Epithelial cell of prostate (primary cell): ENCODE measurements around the gene ALPI.
"Not testable (repeated sequence)": the region's sequence is repeated elsewhere in the genome, so short reads cannot be mapped to it uniquely, and the experiment has no call there.

Experiments
- DNase-seq: peaks from one replicate; pipeline ENCODE4 v3.0.0-alpha.2; 2011; ENCODE audit warnings: low read depth, low spot score
- H3K27ac ChIP-seq: fragments of 450-650 bp; 2 replicates; pipeline ENCODE4 v1.5.1; 2017; ENCODE audit warnings: mild to moderate bottlenecking

The ALPI gene

DNA sequence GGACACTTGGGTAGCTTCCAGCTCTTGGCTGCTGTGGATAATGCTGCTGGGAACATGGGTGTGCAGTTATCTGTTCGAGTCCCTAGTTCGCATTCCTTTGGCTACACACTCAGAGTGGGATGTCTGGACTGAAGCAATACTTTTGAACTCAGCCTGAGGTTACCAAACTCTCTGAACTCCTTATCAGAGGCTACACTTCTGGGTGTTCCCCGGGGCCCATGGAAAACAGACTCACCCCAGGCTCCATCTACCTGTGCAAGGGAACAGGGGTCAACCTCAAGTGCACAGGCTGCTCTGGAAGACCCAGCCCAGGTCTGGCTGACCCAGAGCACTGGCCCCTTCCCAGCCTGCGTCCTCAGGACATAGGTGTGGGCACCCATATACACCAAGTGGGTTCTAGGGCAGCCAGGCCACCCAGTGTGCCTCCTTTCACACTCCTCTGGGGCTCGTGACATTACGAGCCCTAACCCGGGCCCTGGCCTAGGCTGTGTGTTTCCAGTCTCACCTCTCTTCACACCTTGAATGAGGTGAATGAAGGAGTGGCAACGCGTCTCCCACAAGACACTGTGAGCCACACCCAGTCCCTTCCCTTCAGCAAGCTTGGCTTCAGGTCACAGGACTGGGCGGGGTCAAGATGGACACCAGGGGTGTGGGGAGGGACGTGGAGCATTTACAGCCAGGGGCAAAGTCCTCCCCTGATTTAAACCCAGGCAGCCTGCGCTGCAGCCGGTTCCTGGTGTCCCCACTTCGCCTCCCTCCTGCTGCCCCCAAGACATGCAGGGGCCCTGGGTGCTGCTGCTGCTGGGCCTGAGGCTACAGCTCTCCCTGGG is at the start of gene ALPI:
Gene ALPI, plus strand, starts transcription at position 728 of the 830 bp plus-strand sequence. Its CDS starts 47 bp downstream, at position 775.
- H3K27ac ChIP-seq, result no peak within 1 kb of the TSS
- DNase-seq, result no peak

DNA sequence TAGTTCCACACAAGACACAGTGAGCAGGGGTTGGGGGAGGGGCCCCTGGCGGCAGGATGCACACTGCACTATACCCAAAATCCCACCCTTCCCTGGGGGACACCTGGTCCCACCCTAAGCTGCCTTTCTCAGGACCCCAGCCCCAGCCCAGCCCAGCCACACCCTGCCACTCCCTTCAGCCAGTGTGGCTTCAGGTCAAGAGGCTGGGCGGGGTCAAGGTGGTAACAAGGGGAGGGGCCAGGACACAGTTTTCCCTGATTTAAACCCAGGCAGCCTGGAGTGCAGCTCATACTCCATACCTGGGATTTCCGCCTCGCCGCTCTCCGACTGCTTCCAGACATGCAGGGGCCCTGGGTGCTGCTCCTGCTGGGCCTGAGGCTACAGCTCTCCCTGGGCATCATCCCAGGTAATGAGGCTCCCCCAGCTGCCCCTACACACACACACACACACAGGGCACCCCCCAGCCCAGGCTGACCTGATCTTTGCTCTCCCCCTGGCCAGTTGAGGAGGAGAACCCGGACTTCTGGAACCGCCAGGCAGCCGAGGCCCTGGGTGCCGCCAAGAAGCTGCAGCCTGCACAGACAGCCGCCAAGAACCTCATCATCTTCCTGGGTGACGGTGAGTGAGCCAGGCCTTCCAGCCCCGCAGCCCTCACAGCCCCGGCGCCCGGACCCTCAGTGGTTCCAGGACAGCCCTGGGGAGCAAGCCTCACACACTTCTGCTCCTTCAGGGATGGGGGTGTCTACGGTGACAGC is 49.2 kb upstream of the ALPI start, which contains the start of gene ALPG:
Gene ALPG, plus strand, starts transcription at position 289 of the 755 bp plus-strand sequence. Its CDS starts 51 bp downstream, at position 340.
- no peak for DNase-seq
- no peak within 1 kb of the TSS for H3K27ac ChIP-seq

DNA sequence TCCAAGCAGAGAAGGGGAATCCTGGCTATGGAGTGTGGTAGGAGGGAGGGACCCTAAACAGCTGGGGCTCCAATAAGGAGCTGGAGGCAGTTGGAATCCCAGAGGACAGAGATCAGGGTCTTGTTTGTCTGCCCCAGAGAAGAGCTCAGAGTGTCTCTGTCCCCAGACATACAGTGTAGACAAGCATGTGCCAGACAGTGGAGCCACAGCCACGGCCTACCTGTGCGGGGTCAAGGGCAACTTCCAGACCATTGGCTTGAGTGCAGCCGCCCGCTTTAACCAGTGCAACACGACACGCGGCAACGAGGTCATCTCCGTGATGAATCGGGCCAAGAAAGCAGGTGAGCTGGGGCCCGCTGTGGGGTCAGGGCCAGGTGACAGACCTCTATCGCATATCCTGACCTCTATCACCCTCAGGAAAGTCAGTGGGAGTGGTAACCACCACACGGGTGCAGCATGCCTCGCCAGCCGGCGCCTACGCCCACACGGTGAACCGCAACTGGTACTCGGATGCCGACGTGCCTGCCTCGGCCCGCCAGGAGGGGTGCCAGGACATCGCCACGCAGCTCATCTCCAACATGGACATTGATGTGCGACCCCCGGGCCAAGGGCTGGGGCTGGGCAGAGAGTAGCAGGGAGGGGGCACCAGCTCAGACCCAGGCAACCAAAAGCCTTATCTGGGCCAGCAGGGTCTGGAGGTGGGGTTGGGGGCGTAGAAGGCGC is 48.4 kb upstream of the ALPI start:
- not testable (repeated sequence) for H3K27ac ChIP-seq, DNase-seq

DNA sequence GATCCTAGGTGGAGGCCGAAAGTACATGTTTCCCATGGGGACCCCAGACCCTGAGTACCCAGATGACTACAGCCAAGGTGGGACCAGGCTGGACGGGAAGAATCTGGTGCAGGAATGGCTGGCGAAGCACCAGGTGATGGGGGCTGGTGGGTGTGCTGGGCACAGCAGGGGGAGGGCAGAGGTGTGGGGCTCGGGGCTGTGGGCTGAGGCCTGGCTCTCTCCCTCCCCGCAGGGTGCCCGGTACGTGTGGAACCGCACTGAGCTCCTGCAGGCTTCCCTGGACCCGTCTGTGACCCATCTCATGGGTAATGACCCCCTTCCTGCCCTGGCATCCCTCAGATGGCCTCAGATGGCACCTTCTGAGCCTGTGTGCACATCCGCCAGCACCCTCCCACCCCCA is 47.7 kb upstream of the ALPI start:
- not testable (repeated sequence) for DNase-seq, H3K27ac ChIP-seq

DNA sequence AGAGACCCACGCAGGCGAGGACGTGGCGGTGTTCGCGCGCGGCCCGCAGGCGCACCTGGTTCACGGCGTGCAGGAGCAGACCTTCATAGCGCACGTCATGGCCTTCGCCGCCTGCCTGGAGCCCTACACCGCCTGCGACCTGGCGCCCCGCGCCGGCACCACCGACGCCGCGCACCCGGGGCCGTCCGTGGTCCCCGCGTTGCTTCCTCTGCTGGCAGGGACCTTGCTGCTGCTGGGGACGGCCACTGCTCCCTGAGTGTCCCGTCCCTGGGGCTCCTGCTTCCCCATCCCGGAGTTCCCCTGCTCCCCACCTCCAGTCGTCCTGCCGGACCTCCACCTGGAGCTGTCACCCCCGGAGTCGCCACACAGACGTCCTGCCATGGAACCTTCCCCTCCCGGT is 46.3 kb upstream of the ALPI start:
- not testable (repeated sequence) for DNase-seq, H3K27ac ChIP-seq

DNA sequence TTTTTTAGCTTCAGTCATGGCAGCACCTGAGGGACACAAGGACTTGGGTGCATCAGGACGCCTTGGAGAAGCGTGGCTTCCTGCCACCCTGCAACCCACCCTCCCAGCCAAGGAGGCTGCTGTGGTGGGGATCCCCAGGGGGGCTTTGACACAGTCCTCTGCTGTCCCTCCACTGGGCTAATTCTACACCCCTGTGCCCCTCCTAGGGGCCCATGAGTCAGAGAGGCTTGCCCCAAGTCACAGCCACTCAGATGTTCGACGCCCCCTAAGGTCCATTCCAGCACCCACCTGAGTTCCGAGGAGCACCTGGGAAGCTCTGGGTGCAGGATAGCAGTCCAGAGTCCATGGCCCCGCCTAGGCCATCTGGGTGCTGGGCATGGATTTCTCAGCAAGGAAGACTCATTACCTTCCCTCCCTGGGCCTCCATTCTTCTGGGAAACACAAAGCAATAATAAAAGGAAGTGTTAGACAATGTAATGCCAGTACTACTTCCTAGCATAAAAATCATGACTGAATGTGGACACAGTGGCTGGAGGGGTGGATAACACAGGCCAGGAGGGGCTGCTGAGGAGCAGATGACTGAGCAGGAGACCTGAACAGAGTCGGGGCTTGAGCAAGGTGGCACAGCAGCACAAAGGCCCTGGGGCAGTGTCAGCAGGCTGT is 45.6 kb upstream of the ALPI start:
- DNase-seq, result no peak
- no peak overlapping the region for H3K27ac ChIP-seq

DNA sequence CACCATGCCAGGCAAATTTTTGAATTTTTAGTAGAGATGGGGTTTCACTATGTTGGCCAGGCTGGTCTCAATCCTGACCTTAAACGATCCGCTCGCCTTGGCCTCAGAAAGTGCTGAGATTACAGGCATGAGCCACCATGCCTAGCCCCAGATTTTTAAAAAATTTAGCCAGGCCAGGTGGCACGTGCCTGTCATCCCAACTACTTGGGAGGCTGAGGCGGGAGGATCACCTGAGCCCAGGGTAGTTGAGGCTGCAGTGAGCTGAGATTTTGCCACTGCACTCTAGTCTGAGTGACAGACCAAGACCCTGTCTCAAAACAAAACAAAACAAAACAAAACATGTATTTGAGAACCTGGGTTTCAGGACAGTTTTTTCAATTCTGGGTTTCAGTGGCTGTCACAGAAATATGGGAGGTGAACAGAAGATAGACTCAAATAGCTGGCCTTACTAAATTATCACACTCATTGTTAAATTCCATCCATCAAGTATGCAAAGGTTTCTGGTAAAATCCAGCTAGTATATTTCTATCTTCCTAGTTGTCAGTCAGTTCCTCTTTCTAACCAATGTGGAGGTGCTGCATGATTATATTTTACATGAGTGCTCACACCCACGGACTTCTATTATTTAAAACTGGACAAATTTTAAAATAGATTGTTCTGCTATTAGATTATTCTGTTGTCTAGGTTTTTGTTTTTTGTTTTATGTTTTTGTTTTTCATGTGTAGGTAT is 43.9 kb upstream of the ALPI start:
- no peak overlapping the region for H3K27ac ChIP-seq
- no peak for DNase-seq

DNA sequence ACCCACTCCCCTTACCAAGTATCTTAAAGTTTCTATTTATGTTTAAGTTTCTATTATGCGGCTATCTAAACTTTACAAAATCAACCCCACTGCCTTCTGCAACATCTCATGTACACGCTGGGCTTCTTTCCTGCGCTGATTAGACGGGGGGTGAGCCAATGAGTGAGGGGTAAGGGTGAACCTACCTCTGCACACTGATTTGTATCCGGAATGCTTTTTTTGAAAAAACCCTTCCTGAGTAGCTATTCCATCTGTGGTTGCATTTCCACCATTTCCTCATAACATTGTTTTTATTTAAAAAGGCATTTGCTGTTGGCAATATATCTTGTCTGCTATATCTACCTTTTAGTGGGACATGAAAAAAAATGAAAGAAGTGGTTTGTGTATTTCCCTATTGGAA is 43.0 kb upstream of the ALPI start:
- no peak for DNase-seq
- no peak overlapping the region for H3K27ac ChIP-seq

DNA sequence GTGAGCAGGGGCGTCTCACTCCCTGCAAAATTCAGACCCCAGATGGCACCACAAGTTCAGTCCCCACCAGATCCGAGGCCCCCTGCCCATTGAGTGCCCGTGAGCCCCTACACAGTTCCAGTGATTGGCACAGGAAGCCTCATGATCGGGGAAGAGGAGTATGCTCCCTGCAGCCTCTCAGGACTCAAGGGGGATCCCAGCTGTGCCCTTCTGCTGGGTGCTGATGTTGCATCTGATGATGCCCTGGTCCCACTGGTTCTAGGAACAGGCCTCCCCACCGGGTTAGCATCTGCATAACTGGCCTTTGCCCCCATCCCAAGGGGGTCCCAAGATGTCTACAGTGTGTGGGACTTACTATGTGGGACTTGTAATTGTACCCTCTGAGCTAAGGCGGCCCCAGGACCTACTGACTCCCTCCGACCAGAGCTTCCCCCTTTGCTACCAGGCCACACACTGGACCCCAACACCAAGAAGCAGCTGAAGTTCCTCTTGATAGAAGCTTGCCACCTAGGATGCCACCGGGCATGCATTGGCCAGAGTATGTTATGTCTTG is 40.7 kb upstream of the ALPI start:
- no peak for DNase-seq
- H3K27ac ChIP-seq, result no peak overlapping the region

DNA sequence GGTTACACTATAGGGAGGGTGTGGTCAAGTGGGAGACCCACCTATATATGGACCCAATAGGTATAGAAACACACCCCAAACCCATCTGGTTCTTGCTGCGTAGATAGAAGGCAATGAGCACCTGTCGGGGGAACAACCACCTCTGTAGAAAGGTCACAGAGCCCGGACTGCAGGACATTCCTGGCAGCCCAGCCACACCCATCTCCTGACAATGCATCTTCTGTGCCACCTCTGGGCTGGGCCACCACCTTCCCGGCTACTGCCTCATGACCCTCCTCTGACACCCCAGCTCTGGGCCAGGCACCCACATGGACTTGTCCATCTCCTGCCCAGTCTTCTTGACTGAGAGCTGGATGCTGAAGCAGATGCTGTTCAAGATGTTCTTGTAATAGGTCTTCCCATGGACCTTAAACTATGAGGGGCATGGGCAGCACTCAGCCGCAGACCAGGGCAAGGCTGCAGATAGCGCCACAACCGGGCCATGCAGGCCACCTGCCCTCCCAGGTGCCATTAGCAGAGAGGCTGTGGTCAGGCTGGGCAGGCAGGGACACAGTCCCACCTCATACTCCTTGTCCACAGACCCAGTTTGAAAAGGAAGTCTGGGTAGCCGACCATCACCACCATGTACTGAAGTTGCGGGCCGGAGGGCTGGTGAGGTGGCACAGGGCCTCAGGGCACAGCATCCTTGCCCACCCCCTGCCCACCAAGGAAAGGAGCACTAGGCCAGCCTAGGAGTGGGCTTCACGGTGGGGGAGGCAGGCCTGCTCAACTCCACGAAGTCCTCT is 40.0 kb upstream of the ALPI start:
- H3K27ac ChIP-seq, result no peak overlapping the region
- DNase-seq, result no peak

DNA sequence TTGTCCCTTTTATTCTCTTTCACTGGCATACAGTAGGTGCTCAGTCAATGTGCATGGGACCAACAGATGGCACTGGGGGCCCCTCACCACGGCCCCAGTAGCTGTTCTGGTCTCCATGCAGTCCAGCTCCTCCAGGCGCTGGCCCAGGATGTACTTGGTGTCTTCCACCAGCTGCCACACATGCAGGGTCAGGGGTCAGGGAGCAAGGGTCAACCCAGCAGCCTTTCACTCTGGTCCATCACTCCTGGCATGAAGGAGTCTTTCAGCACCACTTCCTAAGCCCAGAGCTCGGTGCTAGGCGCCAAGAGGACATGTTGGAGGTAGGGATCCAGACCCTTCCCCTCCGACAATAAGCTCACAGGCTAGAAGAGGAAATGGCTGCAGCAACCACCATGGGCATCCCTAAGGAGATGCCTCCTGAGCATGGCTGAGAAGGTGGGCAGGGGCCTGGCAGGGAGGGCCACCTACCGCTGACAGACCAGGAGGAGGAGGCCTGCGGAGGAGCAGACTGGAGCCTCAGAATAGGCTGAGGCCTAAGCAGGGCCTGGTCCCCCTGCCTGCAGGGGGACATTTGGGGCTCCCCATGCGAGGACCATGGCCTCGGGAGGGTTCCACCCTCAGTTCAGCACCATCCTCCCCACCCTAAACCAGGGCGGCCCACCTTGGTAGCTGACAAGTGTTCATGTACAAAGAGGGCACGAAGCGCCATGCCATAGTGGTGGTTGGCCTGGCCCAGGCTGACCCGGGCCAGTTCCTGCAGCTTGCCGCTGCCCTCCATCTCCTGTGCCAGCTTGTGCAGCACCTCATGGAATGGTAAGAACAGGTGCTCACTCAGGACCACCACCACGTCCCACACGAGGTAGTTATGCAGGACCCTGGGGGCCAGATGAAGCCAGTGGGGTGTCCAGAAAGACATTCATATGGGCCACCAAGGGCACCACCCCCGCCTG is 39.2 kb upstream of the ALPI start:
- H3K27ac ChIP-seq, result no peak overlapping the region
- DNase-seq, result no peak

DNA sequence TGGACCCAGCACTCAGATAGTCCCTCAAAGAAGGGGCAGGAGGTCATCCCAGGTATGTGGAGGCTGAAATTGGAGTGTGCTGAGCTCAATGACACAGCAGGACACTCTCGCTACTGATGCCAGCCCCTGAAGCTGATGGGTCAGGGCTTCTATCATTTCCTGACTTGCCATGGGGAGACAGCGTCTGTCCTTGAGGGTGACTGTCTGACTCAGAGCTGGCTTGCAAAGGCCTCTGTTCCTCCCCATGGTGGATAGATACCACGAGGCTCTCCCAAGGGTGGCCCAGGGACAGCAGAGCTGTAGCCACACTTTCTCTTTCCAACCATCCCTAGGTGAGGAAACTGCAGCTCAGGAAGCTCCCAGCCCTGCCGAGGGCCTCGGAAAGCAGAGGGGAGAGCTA is 38.5 kb upstream of the ALPI start:
- no peak for DNase-seq

DNA sequence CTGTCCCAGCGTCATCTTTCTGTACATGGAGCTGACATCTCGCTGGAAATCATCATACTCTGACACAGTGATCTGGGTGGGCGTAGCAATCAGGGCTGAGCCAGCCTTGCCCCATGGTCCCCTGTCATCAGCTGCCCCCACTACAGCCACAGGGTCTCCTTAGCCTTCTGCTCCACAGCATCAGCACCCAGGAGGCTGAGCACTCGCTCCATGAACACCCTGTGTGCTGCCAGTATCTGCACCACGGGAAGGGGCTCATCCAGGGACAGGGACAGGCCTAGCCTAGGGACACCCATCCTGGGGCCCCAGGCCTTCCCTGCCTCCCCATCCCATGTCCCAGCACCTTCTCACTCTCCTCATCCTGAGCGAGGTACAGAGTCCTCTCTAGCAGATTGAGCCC is 37.9 kb upstream of the ALPI start:
- DNase-seq, result no peak

More for the DNA sequence above, 38.5 kb upstream of the ALPI start:
- H3K27ac ChIP-seq, result no peak overlapping the region

DNA sequence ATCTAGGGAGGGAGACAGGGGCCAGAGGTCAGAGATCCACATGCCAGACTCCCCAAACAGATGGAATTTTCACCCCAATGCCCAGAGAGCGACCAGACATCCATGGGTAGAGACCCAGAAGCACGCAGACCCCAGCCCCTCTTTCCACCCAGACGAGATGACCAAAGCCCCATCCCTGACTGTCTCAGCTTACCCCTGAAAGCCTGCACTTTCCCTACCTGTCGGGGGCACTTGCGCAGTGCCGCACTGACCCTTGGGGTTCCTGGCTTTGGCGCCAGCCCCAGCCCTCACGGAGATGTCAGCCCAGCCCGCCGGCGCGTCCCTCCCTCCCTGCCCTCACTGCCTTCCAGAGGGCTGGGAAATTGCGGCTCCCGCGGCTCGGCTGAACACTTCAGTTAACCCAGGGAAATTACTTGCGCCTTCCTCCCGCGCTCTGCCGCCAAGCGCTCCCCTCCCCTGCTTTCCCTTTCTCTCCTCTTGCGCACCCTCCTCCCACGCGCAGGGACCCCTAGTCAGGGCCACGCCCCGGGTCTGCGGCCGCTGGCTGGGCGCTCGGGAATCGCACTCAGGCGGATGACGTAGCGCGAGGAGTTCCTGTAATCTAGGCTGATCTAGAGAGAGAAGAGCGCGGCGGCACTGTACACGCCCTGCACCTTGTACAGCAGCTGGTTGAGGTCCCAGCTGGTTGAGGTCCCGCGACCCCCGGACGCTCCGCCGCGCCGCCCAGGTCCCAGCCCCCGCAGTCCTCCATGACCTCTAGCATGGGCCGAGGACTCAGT is 37.3 kb upstream of the ALPI start:
- no peak for DNase-seq
- no peak overlapping the region for H3K27ac ChIP-seq

More for the DNA sequence above, 37.9 kb upstream of the ALPI start:
- H3K27ac ChIP-seq, result no peak overlapping the region

DNA sequence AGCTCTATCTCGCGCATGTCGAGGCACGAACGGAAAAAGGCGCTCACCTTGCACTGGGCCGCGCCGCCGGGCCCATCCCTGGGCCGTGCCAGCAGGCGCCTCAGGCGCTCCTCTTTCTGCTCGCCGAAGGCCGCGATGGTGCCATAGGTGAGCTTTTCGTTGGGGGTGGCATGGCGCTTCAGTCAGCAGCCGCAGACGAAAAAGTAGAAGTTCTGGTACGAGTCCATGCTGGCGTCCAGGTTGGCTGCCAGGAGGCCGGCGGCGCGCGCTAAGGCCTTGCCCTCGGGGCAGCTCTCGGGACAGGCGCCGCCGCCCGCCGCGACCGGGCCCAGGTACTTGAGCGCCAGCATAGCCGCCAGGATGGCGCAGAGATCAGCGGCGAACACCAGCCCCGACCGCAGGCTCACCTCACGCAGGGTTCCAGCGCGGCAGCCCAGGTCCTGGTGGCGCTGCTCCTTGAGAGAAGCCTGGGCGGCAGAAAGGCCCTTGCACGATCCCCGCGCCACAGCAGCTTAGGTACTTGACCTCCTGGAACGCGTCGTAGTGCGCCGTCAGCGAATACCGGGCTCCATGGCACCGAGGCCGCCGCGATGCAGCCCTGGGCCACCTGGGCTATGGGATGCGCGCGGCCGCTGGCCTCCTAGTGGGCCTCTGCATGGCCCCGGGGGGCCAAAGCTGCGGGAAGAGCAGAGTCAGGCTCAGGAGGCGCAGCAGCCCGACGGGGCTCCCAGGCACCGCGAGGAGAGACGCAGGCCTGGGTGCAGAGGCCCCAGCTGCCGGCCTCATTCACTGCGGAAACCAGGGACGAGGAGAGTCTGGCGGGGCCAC is 36.5 kb upstream of the ALPI start:
- no peak for DNase-seq

DNA sequence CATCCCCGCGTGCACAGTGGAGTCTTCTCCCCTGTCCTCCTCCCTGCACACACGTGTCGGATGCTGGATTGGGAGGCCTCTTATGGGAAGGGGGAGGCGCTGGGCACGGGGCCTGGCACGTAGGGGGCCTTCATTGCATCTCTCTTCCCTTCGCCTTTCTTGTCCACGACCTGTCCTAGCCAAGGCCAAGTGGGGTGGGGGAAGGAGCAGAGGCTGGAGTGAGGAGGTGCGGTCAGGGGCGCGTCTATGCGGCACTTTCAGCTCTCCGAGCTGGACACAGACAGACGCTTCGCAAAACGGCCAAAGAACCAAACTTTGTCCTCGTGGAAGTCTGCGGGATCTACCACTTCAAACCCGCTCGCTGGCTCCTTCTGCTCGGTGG is 35.9 kb upstream of the ALPI start:
- DNase-seq, result no peak
- no peak overlapping the region for H3K27ac ChIP-seq

More for the DNA sequence above, 36.5 kb upstream of the ALPI start:
- no peak overlapping the region for H3K27ac ChIP-seq
